Right renal pelvis (tissue), 4 donors: ENCODE data around the gene AKAP13. TPM values are rescaled to one million over a fixed set of nuclear protein-coding genes. Genes with fewer than 3 reads are reported as not detected.

Experiments
- DNase-seq, 4 donors: peaks; one replicate each; pipeline ENCODE4 v3.0.0-alpha.2; 2013; ENCODE audit warnings: low read depth in 4 of 4, low spot score in 3 of 4, missing footprints in 1 of 4
- polyA plus RNA-seq, 4 donors: library from polyadenylated mRNA; unstranded; fragments of 120-200 nt; gene quantifications; one replicate each; pipeline ENCODE4 v1.2.1, GENCODE V29; 2013; ENCODE audit not compliant: insufficient read length in 4 of 4

Gene AKAP13
- polyA plus RNA-seq, 4 donors = 78.8 to 89.4 (median 83.8) TPM

GRCh38 chr15:85707519-85708338 lies 327.3 kb downstream of the AKAP13 start:
- DNase-seq = no peak

DNA sequence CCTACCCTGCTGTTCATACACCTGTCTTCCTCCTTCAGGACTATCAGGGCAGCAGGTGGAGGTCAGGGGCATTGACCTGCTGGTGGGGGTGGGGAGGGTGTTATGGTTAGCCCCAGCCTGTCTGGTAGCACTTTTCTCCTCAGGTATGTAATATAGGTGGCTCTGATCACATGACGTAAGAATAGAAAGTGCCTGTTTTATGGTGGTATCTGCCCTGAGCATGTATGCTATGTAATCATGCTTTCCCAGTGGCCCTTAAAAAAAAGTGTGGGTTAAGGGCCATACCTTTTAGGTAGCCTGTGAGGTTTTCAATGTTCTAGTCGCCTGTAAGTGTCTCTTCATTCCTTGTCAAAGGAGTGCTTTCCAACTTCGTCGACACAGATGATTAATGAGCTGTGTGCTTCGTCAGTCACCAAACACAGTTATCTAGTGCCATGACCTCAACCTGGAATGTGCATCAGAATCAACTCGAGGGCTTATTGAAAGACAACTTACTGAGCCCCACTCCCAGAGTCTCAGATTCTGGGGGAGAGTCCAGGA lies 328.1 kb downstream of the AKAP13 start:
- DNase-seq = no peak

- no peak for DNase-seq
Measured at GRCh38 chr15:85709250-85709649, 328.8 kb downstream of the AKAP13 start.

GRCh38 chr15:85710340-85710842 lies 330.0 kb downstream of the AKAP13 start:
- no peak for DNase-seq

GRCh38 chr15:85711580-85712192 lies 331.3 kb downstream of the AKAP13 start:
- no peak for DNase-seq

- no peak for DNase-seq
Measured at GRCh38 chr15:85716261-85716660, 335.9 kb downstream of the AKAP13 start.

GRCh38 chr15:85717212-85717611 lies 336.8 kb downstream of the AKAP13 start:
- no peak for DNase-seq

GRCh38 chr15:85718271-85718971 lies 338.0 kb downstream of the AKAP13 start:
- DNase-seq = no peak

DNA sequence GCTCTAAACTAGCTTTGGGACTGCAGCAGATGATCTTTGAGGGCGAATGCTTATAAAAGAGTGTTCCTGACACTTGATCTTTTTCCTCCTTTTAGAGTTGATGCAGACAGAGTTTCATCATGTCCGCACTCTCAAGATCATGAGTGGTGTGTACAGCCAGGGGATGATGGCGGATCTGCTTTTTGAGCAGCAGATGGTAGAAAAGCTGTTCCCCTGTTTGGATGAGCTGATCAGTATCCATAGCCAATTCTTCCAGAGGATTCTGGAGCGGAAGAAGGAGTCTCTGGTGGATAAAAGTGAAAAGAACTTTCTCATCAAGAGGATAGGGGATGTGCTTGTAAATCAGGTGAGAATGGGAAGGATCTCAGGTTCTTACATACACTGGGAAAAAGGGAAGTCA lies 338.6 kb downstream of the AKAP13 start:
- DNase-seq = no peak

- no peak for DNase-seq
Measured at GRCh38 chr15:85722374-85723152, 342.2 kb downstream of the AKAP13 start.

DNA sequence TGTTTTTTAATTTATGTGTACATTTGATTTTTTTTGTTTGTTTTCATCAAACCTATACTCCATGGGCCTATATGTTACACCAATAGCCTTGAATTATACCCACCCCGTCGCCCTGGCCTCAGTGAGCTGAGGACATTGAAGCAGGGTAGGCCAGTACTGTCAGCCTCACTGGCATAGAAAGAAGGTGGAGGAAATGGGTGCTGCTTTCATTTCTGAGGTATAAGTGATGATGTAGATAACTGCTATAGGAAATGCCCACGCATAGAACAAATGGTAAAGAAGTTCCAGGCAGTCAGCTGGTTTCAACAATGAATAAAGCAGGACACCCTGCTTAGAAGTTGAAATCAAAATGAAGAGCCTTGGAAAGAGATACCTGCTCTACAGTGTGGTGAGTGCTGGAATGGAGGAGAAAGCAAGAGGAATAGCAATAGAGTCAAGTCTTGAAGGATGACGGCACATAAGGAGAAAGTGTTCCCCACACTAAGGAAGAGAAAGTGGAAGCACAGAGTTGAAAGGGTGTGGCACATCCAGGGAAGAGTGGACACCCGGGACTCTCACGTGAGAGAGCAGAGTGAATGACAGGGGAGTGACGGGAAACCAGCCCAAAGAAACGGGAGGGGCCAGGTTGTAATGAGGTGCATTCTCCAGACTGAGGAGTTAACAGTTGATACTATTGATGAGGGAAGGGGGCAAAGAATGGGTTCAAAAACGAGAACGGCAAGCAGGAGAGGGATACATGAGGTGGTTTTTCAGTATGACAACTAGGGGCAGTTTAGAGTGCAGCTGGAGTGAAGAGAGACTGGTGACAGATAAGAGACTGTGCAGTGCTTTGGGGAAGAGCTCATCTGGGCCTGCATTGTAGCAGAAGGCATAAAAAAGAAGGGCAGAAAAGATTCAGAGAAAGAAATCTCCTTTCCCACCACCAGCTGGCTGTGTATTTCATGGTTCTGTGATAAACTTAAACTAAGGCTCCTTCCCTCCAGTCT lies 343.9 kb downstream of the AKAP13 start:
- DNase-seq = no peak

- no peak for DNase-seq
Measured at GRCh38 chr15:85725019-85725418, 344.6 kb downstream of the AKAP13 start.

DNA sequence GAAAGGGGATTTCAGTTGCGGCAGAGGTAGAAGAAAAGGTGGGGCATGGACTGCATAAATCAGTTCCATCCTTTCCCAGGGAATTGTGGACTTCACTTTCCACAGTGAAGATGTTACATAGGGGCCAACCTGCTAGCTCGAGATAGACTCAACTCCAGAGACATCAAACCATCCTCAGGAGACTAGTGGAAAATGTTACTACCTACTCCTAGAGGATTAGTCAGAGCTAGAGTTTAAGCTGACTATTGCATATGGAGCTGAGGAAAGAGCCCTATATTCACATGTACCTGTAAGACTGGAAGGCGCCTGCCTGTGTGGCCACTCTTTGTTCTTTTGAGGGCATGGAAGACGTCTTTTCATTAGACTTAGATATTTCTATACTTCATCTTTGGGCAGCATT lies 345.2 kb downstream of the AKAP13 start:
- no peak for DNase-seq

DNA sequence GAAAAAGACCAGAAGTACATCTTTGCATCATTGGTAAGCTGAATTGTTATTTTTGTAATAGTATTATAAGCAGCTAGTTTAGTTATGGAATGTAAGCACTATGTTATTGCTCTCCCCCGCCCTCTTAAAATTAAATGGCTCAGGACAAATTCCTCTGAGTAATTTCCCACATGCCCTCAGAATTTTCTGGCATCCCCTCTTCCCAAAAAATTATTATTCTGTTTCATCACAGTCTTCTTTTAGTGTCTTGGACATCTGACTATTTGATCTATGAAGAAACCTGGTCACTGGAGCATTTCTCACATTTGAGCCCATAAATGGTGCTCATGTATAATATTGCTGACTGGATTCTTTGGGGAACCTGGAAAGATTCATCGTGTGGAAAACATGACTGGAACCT lies 346.1 kb downstream of the AKAP13 start:
- no peak for DNase-seq

- DNase-seq = no peak
Measured at GRCh38 chr15:85727068-85727467, 346.7 kb downstream of the AKAP13 start.

GRCh38 chr15:85730001-85730820 lies 349.8 kb downstream of the AKAP13 start:
- DNase-seq = peak in 1 of 4 donors; percentile 55

- DNase-seq = no peak
Measured at GRCh38 chr15:85733416-85733815, 353.0 kb downstream of the AKAP13 start.

- DNase-seq = no peak
Measured at GRCh38 chr15:85737061-85737460, 356.7 kb downstream of the AKAP13 start.
